GM12878 (cell line): ENCODE data around the gene COG4. TPM values are rescaled to one million over a fixed set of nuclear protein-coding genes. Genes with fewer than 3 reads are reported as not detected.
A peak's percentile ranks its signal among the peaks of the same experiment; 100 is the strongest.

Experiments used
- ATAC-seq: fragments of 200-7000 bp; cut with Tn5 transposase; 3 replicates; pipeline ENCODE4 v1.9.1; 2020; ENCODE audit warnings: mild to moderate bottlenecking, moderate library complexity
- BruUV-seq: library from RNA; stranded (reverse); fragments of 400-500 nt; replicated peaks from 2 replicates; lab custom pipeline; 2021; lab: Mats Ljungman, UMichigan
- CTCF ChIA-PET: fragments of 300-600 bp; sonication (Branson Sonifier 250); formaldehyde crosslinking; extraction: SDS; loops from one replicate; lab custom pipeline; 2021; ENCODE audit warnings: inconsistent platforms; lab: Yijun Ruan, JAX
- POLR2A ChIA-PET: fragments of 350-600 bp; formaldehyde crosslinking; extraction: SDS; loops from one replicate; lab custom pipeline; 2021; ENCODE audit warnings: inconsistent platforms; lab: Charles Lee
- RAD21 ChIA-PET: fragments of 300-600 bp; sonication (Branson Sonifier 250); formaldehyde crosslinking; loops from one replicate; lab custom pipeline; 2023; ENCODE audit warnings: antibody characterized with exemption; ENCODE audit not compliant: unreplicated experiment; lab: Charles Lee
- SMC1A ChIA-PET: fragments of 300-600 bp; sonication (Branson Sonifier 250); formaldehyde crosslinking; loops from one replicate; lab custom pipeline; 2023; ENCODE audit not compliant: unreplicated experiment, uncharacterized antibody; lab: Charles Lee
- DNase-seq: peaks from one replicate; pipeline ENCODE4 v3.0.0-alpha.2; 2011; ENCODE audit warnings: low read depth, low spot score
- FAIRE-seq: peaks from 3 replicates; lab custom pipeline; 2011; peaks lifted over from hg19 to GRCh38; lab: Jason Lieb, UNC
- H2AFZ ChIP-seq: 2 replicates; pipeline ENCODE4 v1.6.0; 2011; ENCODE audit warnings: low read depth, low read length, control low read depth; ENCODE audit not compliant: control insufficient read depth
- H3K27ac ChIP-seq: 2 replicates; pipeline ENCODE4 v1.5.1; 2011; ENCODE audit warnings: control low read depth; ENCODE audit not compliant: control insufficient read depth, insufficient read depth
- H3K27me3 ChIP-seq, 2 experiments: replicated peaks in 1 of 2; 2 replicates each; pipeline versions ENCODE4 v1.6.0 to v1.6.1; 2011; ENCODE audit warnings: low read length in 1 of 2; ENCODE audit not compliant: control insufficient read depth in 2 of 2, insufficient read depth in 2 of 2
- H3K36me3 ChIP-seq, 2 experiments: 2 replicates each; pipeline ENCODE4 v1.5.1; 2011; ENCODE audit warnings: low read length in 1 of 2; ENCODE audit not compliant: control insufficient read depth in 2 of 2, insufficient read depth in 2 of 2
- H3K4me1 ChIP-seq: 2 replicates; pipeline ENCODE4 v1.6.1; 2011; ENCODE audit warnings: mild to moderate bottlenecking, low read length, moderate library complexity, mixed read lengths; ENCODE audit not compliant: control insufficient read depth, insufficient read depth
- H3K4me2 ChIP-seq: 2 replicates; pipeline ENCODE4 v1.6.0; 2011; ENCODE audit warnings: control low read depth; ENCODE audit not compliant: control insufficient read depth, insufficient read depth
- H3K4me3 ChIP-seq: fragments of 200-600 bp; sonication (generic); 2 replicates; pipeline ENCODE4 v1.5.1; 2016
- H3K79me2 ChIP-seq: 2 replicates; pipeline ENCODE4 v1.6.0; 2011; ENCODE audit warnings: low read length; ENCODE audit not compliant: control insufficient read depth, insufficient read depth
- H3K9ac ChIP-seq: 2 replicates; pipeline ENCODE4 v1.8.0; 2011; ENCODE audit warnings: low read length, control low read depth, mixed read lengths; ENCODE audit not compliant: control insufficient read depth, insufficient read depth
- H3K9me3 ChIP-seq: replicated peaks from 3 replicates; pipeline ENCODE4 v1.5.1; 2011; ENCODE audit warnings: mild to moderate bottlenecking, low read length; ENCODE audit not compliant: control insufficient read depth, insufficient read depth
- H4K20me1 ChIP-seq: 2 replicates; pipeline ENCODE4 v1.6.0; 2011; ENCODE audit not compliant: control insufficient read depth, insufficient read depth
- BACH1 ChIP-seq: fragments of 450-650 bp; IDR thresholded peaks from 2 replicates; pipeline ENCODE4 v1.6.1; 2017; ENCODE audit warnings: mild to moderate bottlenecking, borderline replicate concordance
- BCL3 ChIP-seq: IDR thresholded peaks from 2 replicates; pipeline ENCODE4 v1.6.1; 2011; ENCODE audit warnings: borderline replicate concordance, low read depth, mild to moderate bottlenecking, moderate library complexity, low read length; ENCODE audit not compliant: insufficient read depth, poor library complexity, severe bottlenecking
- CBX3 ChIP-seq: fragments of 200-600 bp; sonication (generic); IDR thresholded peaks from 2 replicates; pipeline ENCODE4 v1.6.1; 2016; ENCODE audit warnings: low read depth, borderline replicate concordance
- ELK1 ChIP-seq: IDR thresholded peaks from 2 replicates; pipeline ENCODE4 v1.6.1; 2012; ENCODE audit warnings: low read depth, low read length, improper control_type of control experiment
- IRF4 ChIP-seq: IDR thresholded peaks from 2 replicates; pipeline ENCODE4 v1.6.1; 2011; ENCODE audit warnings: low read depth, low read length
- MTA2 ChIP-seq: fragments of 450-650 bp; IDR thresholded peaks from 2 replicates; pipeline ENCODE4 v1.6.1; 2016; ENCODE audit warnings: low read depth, mild to moderate bottlenecking, moderate library complexity
- MXI1 ChIP-seq: fragments of 150-350 bp; IDR thresholded peaks from 2 replicates; pipeline ENCODE4 v1.6.1; 2011; ENCODE audit warnings: low read depth, mild to moderate bottlenecking, inconsistent platforms, low read length, improper control_type of control experiment
- PBX3 ChIP-seq: IDR thresholded peaks from 2 replicates; pipeline ENCODE4 v1.6.1; 2011; ENCODE audit warnings: mild to moderate bottlenecking, low read depth, low read length, moderate library complexity; ENCODE audit not compliant: insufficient replicate concordance
- PKNOX1 ChIP-seq: fragments of 450-650 bp; IDR thresholded peaks from 2 replicates; pipeline ENCODE4 v1.6.1; 2016; ENCODE audit warnings: mild to moderate bottlenecking
- PML ChIP-seq: IDR thresholded peaks from 2 replicates; pipeline ENCODE4 v1.6.1; 2012; ENCODE audit warnings: low read length, inconsistent platforms
- POLR2A ChIP-seq: IDR thresholded peaks from 2 replicates; pipeline ENCODE4 v1.6.1; 2011; ENCODE audit warnings: low read depth, mild to moderate bottlenecking, low read length
- RELB ChIP-seq: fragments of 450-650 bp; IDR thresholded peaks from 2 replicates; pipeline ENCODE4 v1.6.1; 2017; ENCODE audit warnings: low read depth, mild to moderate bottlenecking, moderate library complexity
- SP1 ChIP-seq: IDR thresholded peaks from one replicate; pipeline ENCODE4 v1.6.1; 2011; ENCODE audit warnings: low read depth, low read length
- STAT1 ChIP-seq: fragments of 450-650 bp; conservative IDR thresholded peaks from 2 replicates; pipeline ENCODE4 v1.6.1; 2014; ENCODE audit warnings: antibody characterized with exemption, mild to moderate bottlenecking
- USF2 ChIP-seq: IDR thresholded peaks from 2 replicates; pipeline ENCODE4 v1.6.1; 2011; ENCODE audit warnings: low read depth, low read length, improper control_type of control experiment, borderline replicate concordance
- ZBED1 ChIP-seq: IDR thresholded peaks from 2 replicates; pipeline ENCODE4 v1.6.1; 2016; ENCODE audit warnings: borderline replicate concordance
- ZNF217 ChIP-seq: fragments of 450-650 bp; IDR thresholded peaks from 2 replicates; pipeline ENCODE4 v1.6.1; 2017; ENCODE audit warnings: antibody characterized with exemption, mild to moderate bottlenecking
- whole genome bisulfite sequencing: methylation state at CpG from one replicate; pipeline ENCODE4 v1.1.6; 2016; ENCODE audit warnings: low lambda C conversion rate; ENCODE audit not compliant: insufficient replicate concordance, insufficient coverage; ENCODE audit errors: missing lambda C conversion rate; 5-methylcytosine and 5-hydroxymethylcytosine counted together
- in situ Hi-C: fragments of 300-500 bp; cut with MboI; formaldehyde crosslinking; loops from 9 replicates; pipeline ENCODE4 v1.14.3; 2018; ENCODE audit warnings: mixed read lengths
- intact Hi-C: fragments of 100-400 bp; cut with micrococcal nuclease; formaldehyde crosslinking; loops from one replicate; pipeline ENCODE4 v1.14.2; 2022; ENCODE audit not compliant: unreplicated experiment
- polyA plus RNA-seq, 11 experiments: library from polyadenylated mRNA; depleted of rRNA in 4 of 11; unstranded in 6 of 11; stranded (reverse) in 5 of 11; fragments of >200 nt; fragmentation: Nextera tagmentation in 4 of 11; fragmentation: Illumina TruSeq in 1 of 11; extraction: Ambion mirVana in 4 of 11; extraction: Trizol in 1 of 11; gene quantifications; 1 replicate in 1 of 11; 2 replicates in 10 of 11; pipeline versions ENCODE4 v1.2.1 to v1.2.3, GENCODE V29; 2011 to 2016; ENCODE audit warnings: inconsistent platforms in 2 of 11, missing spikeins in 2 of 11, low read depth in 1 of 11
- total RNA-seq, 4 experiments: library from RNA; depleted of rRNA in 3 of 4; stranded (reverse); fragments of >200 nt in 3 of 4; fragmentation: Illumina TruSeq in 1 of 4; extraction: Trizol in 1 of 4; gene quantifications; 2 replicates each; pipeline versions ENCODE4 v1.2.1 to v1.2.3, GENCODE V29; 2013 to 2021

COG4 gene
- total and polyA plus RNA-seq, 10 of the 15 experiments (the other 5 are each of a cell fraction or from before 2014, with no cell fraction given): 7.0 to 57.7 (median 33.0) TPM

GRCh38 chr16:70527315-70527996 lies 4.1 kb upstream of the COG4 start:
- BruUV-seq: no TSS peak
- no peak for FAIRE-seq
- POLR2A ChIA-PET: no interaction called here
- TF ChIP-seq PKNOX1: peak; percentile 66
- TF ChIP-seq PBX3: no peak
- TF ChIP-seq ZNF217: no peak
- TF ChIP-seq POLR2A: no peak
- no peak for TF ChIP-seq MXI1
- TF ChIP-seq PML: no peak
- TF ChIP-seq CBX3: no peak
- TF ChIP-seq USF2: no peak
- TF ChIP-seq BCL3: no peak
- TF ChIP-seq IRF4: no peak
- no peak for TF ChIP-seq BACH1
- TF ChIP-seq STAT1: no peak
- TF ChIP-seq ELK1: no peak
- TF ChIP-seq SP1: no peak
- peak; percentile 69; the same call in 1 of the 2 replicates for TF ChIP-seq MTA2
- TF ChIP-seq ZBED1: no peak
- TF ChIP-seq RELB: no peak

More at GRCh38 chr16:70527315-70527996, 4.1 kb upstream of the COG4 start:
- Histone ChIP-seq H2AFZ (no peak overlapping the region), H3K27ac (no peak overlapping the region), H3K27me3 (no peaks in the 10 kb centered on the region), H3K36me3 (peaks cover 15 to 35% of the 10 kb centered on the region in 2 experiments), H3K4me2 (peak overlapping the region; percentile 41), H3K9ac (peak overlapping the region; percentile 15; the same call in 1 of the 2 replicates), H3K4me1 (peaks cover 5% of the 10 kb centered on the region; the same call in 1 of the 2 replicates), H3K79me2 (peaks cover 88% of the 10 kb centered on the region), H3K9me3 (no peaks in the 10 kb centered on the region), H4K20me1 (peaks cover 11% of the 10 kb centered on the region), H3K4me3 (peak overlapping the region; percentile 74)
- ATAC-seq: peak; percentile 10; the same call in 1 of the 3 replicates
- in situ Hi-C loops (no loop called here), intact Hi-C loops (no loop called here)
- WGBS: 72% methylated on average over 8 of the region's 8 CpGs
- ChIA-PET SMC1A (interaction anchor here (1.1 to 1.3 kb wide), 2 partner anchors 44 to 147 kb away, joined by 4 to 6 read pairs; no protein-coding TSS in a partner anchor), RAD21 (interaction anchor here (1.3 kb wide), 1 partner anchor 44 kb away, joined by 3 read pairs; no protein-coding TSS in a partner anchor), CTCF (interaction anchor here (0.6 to 0.8 kb wide), 3 partner anchors 47 to 148 kb away, joined by 3 to 5 read pairs (median 3); no protein-coding TSS in a partner anchor)
- no peak for DNase-seq
